K562 (cell line): ENCODE results near the gene IGSF8. TPM values are rescaled to one million over a fixed set of nuclear protein-coding genes. Genes with fewer than 3 reads are reported as not detected.

Experiments used
- ATAC-seq: fragments of 200-7000 bp; cut with Tn5 transposase; 3 replicates; pipeline ENCODE4 v1.9.1; 2020; ENCODE audit warnings: moderate library complexity
- BruUV-seq: library from RNA; stranded (reverse); fragments of 400-500 nt; replicated peaks from 2 replicates; lab custom pipeline; 2021; lab: Mats Ljungman, UMichigan
- CTCF ChIA-PET: fragments of 300-600 bp; formaldehyde crosslinking; extraction: SDS; loops from one replicate; lab custom pipeline; 2021; ENCODE audit warnings: low intra/inter-chr PET ratio; lab: Yijun Ruan, JAX
- POLR2A ChIA-PET: fragments of 300-600, 350-650 bp; sonication (Branson Sonifier 250); formaldehyde crosslinking; extraction: SDS; loops from one replicate; lab custom pipeline; 2021; ENCODE audit warnings: antibody characterized with exemption, inconsistent platforms; lab: Yijun Ruan, JAX
- DNase-seq, 4 experiments: peaks; one replicate each; pipeline versions ENCODE4 v3.0.0 to v3.0.0-alpha.2; 2011 to 2018; ENCODE audit warnings: low spot score in 3 of 4, mixed read lengths in 3 of 4; ENCODE audit errors: extremely low read depth in 1 of 4
- FAIRE-seq: peaks from 2 replicates; lab custom pipeline; 2011; peaks lifted over from hg19 to GRCh38; lab: Jason Lieb, UNC
- H2AFZ ChIP-seq: 2 replicates; pipeline ENCODE4 v1.6.0; 2011; ENCODE audit warnings: low read depth, low read length, control low read depth, inconsistent platforms
- H3K27ac ChIP-seq: fragments of 200-600 bp; 3 replicates; pipeline ENCODE4 v1.8.0; 2011; ENCODE audit warnings: low read depth, mild to moderate bottlenecking, control low read depth, inconsistent platforms, low read length, moderate library complexity, mixed read lengths; ENCODE audit errors: extremely low read depth
- H3K27me3 ChIP-seq, 2 experiments: fragments of 300-600 bp in 1 of 2; 2 replicates in 1 of 2; 3 replicates in 1 of 2; pipeline versions ENCODE4 v1.6.0 to v1.8.0; 2011; ENCODE audit warnings: inconsistent platforms in 2 of 2, low read length in 2 of 2, mild to moderate bottlenecking in 1 of 2, mixed read lengths in 1 of 2, moderate library complexity in 1 of 2; ENCODE audit not compliant: control insufficient read depth in 2 of 2, insufficient read depth in 2 of 2
- H3K36me3 ChIP-seq: fragments of 300-600 bp; 3 replicates; pipeline ENCODE4 v1.8.0; 2011; ENCODE audit warnings: mild to moderate bottlenecking, low read length, inconsistent platforms; ENCODE audit not compliant: control insufficient read depth, insufficient read depth
- H3K4me1 ChIP-seq, 2 experiments: fragments of 200-600 bp in 1 of 2; replicated peaks in 1 of 2; 2 replicates in 1 of 2; 3 replicates in 1 of 2; pipeline versions ENCODE4 v1.5.1 to v1.8.0; 2011; ENCODE audit warnings: inconsistent platforms in 2 of 2, low read length in 2 of 2, mild to moderate bottlenecking in 1 of 2, mixed read lengths in 1 of 2, moderate library complexity in 1 of 2; ENCODE audit not compliant: control insufficient read depth in 2 of 2, insufficient read depth in 2 of 2
- H3K4me2 ChIP-seq: 2 replicates; pipeline ENCODE4 v1.6.1; 2011; ENCODE audit warnings: low read length, control low read depth, inconsistent platforms, mixed read lengths; ENCODE audit not compliant: insufficient read depth
- H3K4me3 ChIP-seq: fragments of 200-600 bp; sonication (generic), shearing (Covaris generic); 2 replicates; pipeline ENCODE4 v1.5.1; 2016; ENCODE audit warnings: control low read depth, inconsistent platforms
- H3K79me2 ChIP-seq: fragments of 200-600 bp; 3 replicates; pipeline ENCODE4 v1.8.0; 2011; ENCODE audit warnings: low read length, inconsistent platforms; ENCODE audit not compliant: control insufficient read depth, insufficient read depth
- H3K9ac ChIP-seq, 2 experiments: 2 replicates each; pipeline versions ENCODE4 v1.6.0 to v1.6.1; 2011; ENCODE audit warnings: low read depth in 2 of 2, low read length in 2 of 2, control low read depth in 1 of 2, inconsistent platforms in 1 of 2, mild to moderate bottlenecking in 1 of 2, mixed read lengths in 1 of 2; ENCODE audit not compliant: insufficient read depth in 1 of 2
- H3K9me1 ChIP-seq: one replicate; pipeline ENCODE4 v1.6.0; 2011; ENCODE audit warnings: inconsistent platforms, mild to moderate bottlenecking, low read length, moderate library complexity; ENCODE audit not compliant: control insufficient read depth, insufficient read depth
- H3K9me3 ChIP-seq: replicated peaks from 2 replicates; pipeline ENCODE4 v1.5.1; 2011; ENCODE audit warnings: low read depth, low read length, inconsistent platforms; ENCODE audit not compliant: control insufficient read depth, insufficient read depth
- H4K20me1 ChIP-seq: replicated peaks from 2 replicates; pipeline ENCODE4 v1.6.1; 2011; ENCODE audit warnings: low read length, inconsistent platforms, mixed read lengths; ENCODE audit not compliant: control insufficient read depth, insufficient read depth
- RAD21 ChIP-seq, 2 experiments: fragments of 250-450 bp in 1 of 2; fragments of 450-650 bp in 1 of 2; sonication (Bioruptor Pico) in 1 of 2; formaldehyde crosslinking in 1 of 2; IDR thresholded peaks in 1 of 2; conservative IDR thresholded peaks in 1 of 2; 2 replicates each; pipeline versions ENCODE4 v1.4.0 to v1.8.0; 2020 to 2022; ENCODE audit warnings: mild to moderate bottlenecking in 2 of 2, moderate library complexity in 1 of 2
- ZBTB43 ChIP-seq: sonication (generic); formaldehyde crosslinking; IDR thresholded peaks from 2 replicates; pipeline ENCODE4 v1.8.0; 2023; ENCODE audit warnings: mild to moderate bottlenecking, missing genetic modification reagents
- ZNF197 ChIP-seq: fragments of 200-800 bp; sonication (Bioruptor generic); IDR thresholded peaks from 2 replicates; pipeline ENCODE4 v1.6.1; 2016; ENCODE audit warnings: low read depth, missing genetic modification characterization, missing compliant biosample characterization
- ZNF586 ChIP-seq: fragments of 450-650 bp; formaldehyde crosslinking; conservative IDR thresholded peaks from 2 replicates; pipeline ENCODE4 v1.4.0; 2020; ENCODE audit warnings: mild to moderate bottlenecking, moderate library complexity
- ZNF75A ChIP-seq: fragments of 450-650 bp; formaldehyde crosslinking; IDR thresholded peaks from 2 replicates; pipeline ENCODE4 v1.4.0; 2020; ENCODE audit warnings: mild to moderate bottlenecking
- ZNF766 ChIP-seq: fragments of 200-800 bp; sonication (Bioruptor generic); conservative IDR thresholded peaks from 2 replicates; pipeline ENCODE4 v1.6.1; 2016; ENCODE audit warnings: missing genetic modification characterization, missing compliant biosample characterization
- WGBS: fragments of 100-300 bp; shearing (Covaris generic); methylation state at CpG from one replicate; pipeline ENCODE4 v1.1.6; 2016; ENCODE audit warnings: low coverage, mixed read lengths; ENCODE audit not compliant: insufficient coverage; ENCODE audit errors: missing lambda C conversion rate; 5-methylcytosine and 5-hydroxymethylcytosine counted together
- in situ Hi-C: fragments of 300-500 bp; cut with MboI; formaldehyde crosslinking; loops from 4 replicates; pipeline ENCODE4 v1.15.0; 2018; ENCODE audit warnings: inconsistent platforms, mixed read lengths
- intact Hi-C: fragments of 100-400 bp; cut with micrococcal nuclease; formaldehyde crosslinking; loops from 2 replicates; pipeline ENCODE4 v1.14.2; 2022
- polyA plus RNA-seq, 8 experiments: library from polyadenylated mRNA; depleted of rRNA in 4 of 8; stranded (reverse) in 5 of 8; unstranded in 3 of 8; fragments of >200 nt; fragmentation: Nextera tagmentation in 2 of 8; fragmentation: Illumina TruSeq in 1 of 8; extraction: Ambion mirVana in 2 of 8; extraction: Trizol in 1 of 8; gene quantifications; 2 replicates each; pipeline versions ENCODE4 v1.2.1 to v1.2.3, GENCODE V29; 2011 to 2014; ENCODE audit warnings: inconsistent platforms in 1 of 8, missing spikeins in 1 of 8
- total RNA-seq, 7 experiments: library from RNA; depleted of rRNA in 6 of 7; stranded (reverse); fragments of >200 nt in 6 of 7; fragmentation: Illumina TruSeq in 2 of 7; extraction: Trizol in 2 of 7; gene quantifications; 2 replicates each; pipeline versions ENCODE4 v1.2.1 to v1.2.3, GENCODE V29; 2011 to 2021; ENCODE audit warnings: low replicate concordance in 1 of 7

The IGSF8 gene
- total and polyA plus RNA-seq, 9 of the 15 experiments (the other 6 are each of a cell fraction or from before 2014, with no cell fraction given) = 0.32 to 11.7 (median 3.2) TPM

DNA sequence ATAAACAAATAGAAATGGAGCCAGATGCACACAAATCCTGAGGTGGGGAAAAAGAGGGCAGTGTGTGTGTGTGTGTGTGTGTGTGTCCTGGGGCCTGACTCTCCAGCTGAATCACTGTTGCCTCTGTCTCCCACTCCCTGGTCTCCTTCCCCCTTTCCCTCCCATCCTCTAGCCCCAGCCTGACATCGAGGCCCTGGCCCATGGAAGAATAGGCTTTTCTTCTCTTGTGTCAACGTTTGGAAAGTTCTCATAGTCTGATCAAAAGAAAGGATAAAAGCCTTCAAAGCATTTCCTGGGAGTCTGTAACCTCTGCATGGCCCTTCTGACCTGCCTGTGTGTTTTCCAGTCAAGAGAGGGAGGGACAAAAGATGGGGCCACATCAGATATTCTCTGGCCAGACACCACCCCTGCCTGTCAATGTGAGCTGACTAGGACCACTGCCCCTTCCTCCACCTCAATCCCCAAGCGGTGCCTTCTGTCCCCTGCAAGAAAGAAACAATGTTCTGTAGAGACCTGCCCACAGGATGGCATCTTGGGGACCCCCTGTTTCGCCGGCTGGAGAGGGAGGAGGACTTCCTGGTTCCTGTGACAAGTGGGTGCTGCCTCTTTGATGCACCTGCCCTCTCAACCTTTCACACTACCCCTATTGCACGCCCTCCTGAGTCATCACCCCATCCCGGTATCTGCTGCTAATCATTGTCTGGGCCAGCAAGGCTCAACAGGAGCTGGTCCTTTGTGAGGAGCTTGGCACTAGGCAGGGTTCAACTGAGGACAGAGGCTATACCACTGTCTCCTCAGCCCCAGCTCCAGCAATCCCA, 44.7 kb downstream of the IGSF8 start:
- H3K9ac ChIP-seq = no peak overlapping the region; a peak in 1 of 4 replicates
- BruUV-seq = no TSS peak
- no peaks in the 10 kb centered on the region for H3K79me2 ChIP-seq
- DNase-seq (no peak), FAIRE-seq (no peak), ATAC-seq (no peak)
- in situ Hi-C loops = no loop called here
- no peaks in the 10 kb centered on the region for H3K36me3 ChIP-seq
- peaks cover 20 to 57% of the 10 kb centered on the region in 2 experiments for H3K27me3 ChIP-seq
- ChIA-PET POLR2A (interaction anchor here (1.1 to 1.4 kb wide), 3 partner anchors 8 to 165 kb away, joined by 3 to 4 read pairs (median 3); partner anchors contain the start of gene KCNJ10), CTCF (no interaction called here)
- no peak overlapping the region for H2AFZ ChIP-seq
- H4K20me1 ChIP-seq = peaks cover 3% of the 10 kb centered on the region; the same call in 1 of the 2 replicates
- no peak overlapping the region for H3K4me2 ChIP-seq
- intact Hi-C loops = no loop called here
- no peaks in the 10 kb centered on the region; a peak in 1 of 5 replicates for H3K4me1 ChIP-seq
- no peak overlapping the region for H3K27ac ChIP-seq
- no peak overlapping the region for H3K4me3 ChIP-seq
- TF ChIP-seq ZNF75A (CRISPR knock-in tag) (no peak), ZNF197 (no peak), RAD21 (CRISPR knock-in tag; conservative IDR thresholded peaks at IDR 0.05 in 1 of 2, IDR thresholded peaks at IDR 0.05 in 1 of 2) (no peak), ZBTB43 (CRISPR knock-in tag) (no peak), ZNF766 (CRISPR knock-in tag) (no peak), ZNF586 (CRISPR knock-in tag) (no peak)
- H3K9me1 ChIP-seq = peaks cover 2% of the 10 kb centered on the region
- 1% methylated on average over 7 of the region's 7 CpGs for WGBS
- H3K9me3 ChIP-seq = no peaks in the 10 kb centered on the region
